WTC11 (cell line): Measurements from ENCODE around the gene NTN1. TPM values are rescaled to one million over a fixed set of nuclear protein-coding genes. Genes with fewer than 3 reads are reported as not detected.

ENCODE experiments used
- ATAC-seq: fragments of 200-7000 bp; cut with Tn5 transposase; 2 replicates; pipeline ENCODE4 v1.10.0; 2021; ENCODE audit warnings: mild to moderate bottlenecking, moderate library complexity
- CTCF ChIA-PET: fragments of 300-600 bp; sonication (Branson Sonifier 250); formaldehyde crosslinking; loops from one replicate; lab custom pipeline; 2021; ENCODE audit warnings: antibody characterized with exemption; lab: Charles Lee
- POLR2A ChIA-PET: fragments of 350-600 bp; sonication (Branson Sonifier 250); formaldehyde crosslinking; loops from one replicate; lab custom pipeline; 2021; ENCODE audit warnings: antibody characterized with exemption; lab: Charles Lee
- DNase-seq: peaks from one replicate; pipeline ENCODE4 v3.0.0; 2021; ENCODE audit warnings: low spot score
- H3K27ac Mint-ChIP-seq: 2 replicates; pipeline ENCODE4 v1.8.0; 2021; ENCODE audit warnings: mixed read lengths
- H3K27me3 Mint-ChIP-seq: 2 replicates; pipeline ENCODE4 v1.8.0; 2021; ENCODE audit warnings: low read depth, mild to moderate bottlenecking, moderate library complexity, mixed read lengths
- H3K36me3 Mint-ChIP-seq: 2 replicates; pipeline ENCODE4 v1.8.0; 2021; ENCODE audit warnings: mixed read lengths
- H3K4me1 Mint-ChIP-seq: 2 replicates; pipeline ENCODE4 v1.8.0; 2022; ENCODE audit warnings: mixed read lengths
- H3K4me3 Mint-ChIP-seq: 2 replicates; pipeline ENCODE4 v1.8.0; 2021; ENCODE audit warnings: mild to moderate bottlenecking, moderate library complexity, mixed read lengths
- H3K9me3 Mint-ChIP-seq: 2 replicates; pipeline ENCODE4 v1.8.0; 2021; ENCODE audit warnings: mixed read lengths
- FOXK1 ChIP-seq: sonication (generic); formaldehyde crosslinking; IDR thresholded peaks from 2 replicates; pipeline ENCODE4 v1.8.0; 2022; ENCODE audit warnings: mild to moderate bottlenecking, moderate library complexity, missing genetic modification reagents
- IRF2 ChIP-seq: sonication (generic); formaldehyde crosslinking; IDR thresholded peaks from 2 replicates; pipeline ENCODE4 v1.8.0; 2022; ENCODE audit warnings: low read depth, missing genetic modification reagents, borderline replicate concordance
- OVOL2 ChIP-seq: fragments of 250-450 bp; sonication (Bioruptor Pico); IDR thresholded peaks from 2 replicates; pipeline ENCODE4 v1.9.0; 2021; ENCODE audit warnings: mild to moderate bottlenecking, borderline replicate concordance
- STAT6 ChIP-seq: sonication (generic); formaldehyde crosslinking; conservative IDR thresholded peaks from 2 replicates; pipeline ENCODE4 v1.8.1; 2023; ENCODE audit warnings: mild to moderate bottlenecking, low read depth, missing genetic modification reagents, moderate library complexity
- TEAD4 ChIP-seq: sonication (generic); formaldehyde crosslinking; IDR thresholded peaks from 2 replicates; pipeline ENCODE4 v1.8.0; 2022; ENCODE audit warnings: mild to moderate bottlenecking, missing genetic modification reagents
- USF1 ChIP-seq: sonication (generic); formaldehyde crosslinking; IDR thresholded peaks from 2 replicates; pipeline ENCODE4 v1.8.0; 2022; ENCODE audit warnings: mild to moderate bottlenecking, missing genetic modification reagents
- ZSCAN18 ChIP-seq: fragments of 250-450 bp; sonication (Bioruptor Pico); IDR thresholded peaks from 2 replicates; pipeline ENCODE4 v2.1.2; 2022; ENCODE audit warnings: mild to moderate bottlenecking, moderate library complexity
- total RNA-seq: library from RNA; stranded (reverse); gene quantifications from 3 replicates; pipeline ENCODE4 v1.2.3, GENCODE V29; 2021
- TF ChIP-seq, protein P1 (sequence below): sonication (generic); formaldehyde crosslinking; IDR thresholded peaks from 2 replicates; pipeline ENCODE4 v1.8.1; 2023; ENCODE audit warnings: mild to moderate bottlenecking, missing genetic modification reagents, moderate library complexity
- TF ChIP-seq, protein P2 (sequence below): fragments of 250-450 bp; sonication (Bioruptor Pico); IDR thresholded peaks from 2 replicates; pipeline ENCODE4 v1.9.0; 2021; ENCODE audit warnings: mild to moderate bottlenecking, borderline replicate concordance
- TF ChIP-seq, protein P3 (sequence below): fragments of 250-450 bp; sonication (Bioruptor Pico); conservative IDR thresholded peaks from 2 replicates; pipeline ENCODE4 v1.9.0; 2021; ENCODE audit warnings: mild to moderate bottlenecking
- TF ChIP-seq, protein P4 (sequence below): sonication (generic); formaldehyde crosslinking; IDR thresholded peaks from 2 replicates; pipeline ENCODE4 v1.8.1; 2022; ENCODE audit warnings: mild to moderate bottlenecking, missing genetic modification reagents, moderate library complexity, borderline replicate concordance

Gene NTN1
- total RNA-seq, 1 experiment from 2014 or later: 5.5 TPM

GRCh38 chr17:9055281-9055680, 34.0 kb downstream of the NTN1 start (continued):
- TF ChIP-seq, protein P1, sequence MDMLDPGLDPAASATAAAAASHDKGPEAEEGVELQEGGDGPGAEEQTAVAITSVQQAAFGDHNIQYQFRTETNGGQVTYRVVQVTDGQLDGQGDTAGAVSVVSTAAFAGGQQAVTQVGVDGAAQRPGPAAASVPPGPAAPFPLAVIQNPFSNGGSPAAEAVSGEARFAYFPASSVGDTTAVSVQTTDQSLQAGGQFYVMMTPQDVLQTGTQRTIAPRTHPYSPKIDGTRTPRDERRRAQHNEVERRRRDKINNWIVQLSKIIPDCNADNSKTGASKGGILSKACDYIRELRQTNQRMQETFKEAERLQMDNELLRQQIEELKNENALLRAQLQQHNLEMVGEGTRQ (CRISPR knock-in tag): no peak
- TF ChIP-seq, protein P2, sequence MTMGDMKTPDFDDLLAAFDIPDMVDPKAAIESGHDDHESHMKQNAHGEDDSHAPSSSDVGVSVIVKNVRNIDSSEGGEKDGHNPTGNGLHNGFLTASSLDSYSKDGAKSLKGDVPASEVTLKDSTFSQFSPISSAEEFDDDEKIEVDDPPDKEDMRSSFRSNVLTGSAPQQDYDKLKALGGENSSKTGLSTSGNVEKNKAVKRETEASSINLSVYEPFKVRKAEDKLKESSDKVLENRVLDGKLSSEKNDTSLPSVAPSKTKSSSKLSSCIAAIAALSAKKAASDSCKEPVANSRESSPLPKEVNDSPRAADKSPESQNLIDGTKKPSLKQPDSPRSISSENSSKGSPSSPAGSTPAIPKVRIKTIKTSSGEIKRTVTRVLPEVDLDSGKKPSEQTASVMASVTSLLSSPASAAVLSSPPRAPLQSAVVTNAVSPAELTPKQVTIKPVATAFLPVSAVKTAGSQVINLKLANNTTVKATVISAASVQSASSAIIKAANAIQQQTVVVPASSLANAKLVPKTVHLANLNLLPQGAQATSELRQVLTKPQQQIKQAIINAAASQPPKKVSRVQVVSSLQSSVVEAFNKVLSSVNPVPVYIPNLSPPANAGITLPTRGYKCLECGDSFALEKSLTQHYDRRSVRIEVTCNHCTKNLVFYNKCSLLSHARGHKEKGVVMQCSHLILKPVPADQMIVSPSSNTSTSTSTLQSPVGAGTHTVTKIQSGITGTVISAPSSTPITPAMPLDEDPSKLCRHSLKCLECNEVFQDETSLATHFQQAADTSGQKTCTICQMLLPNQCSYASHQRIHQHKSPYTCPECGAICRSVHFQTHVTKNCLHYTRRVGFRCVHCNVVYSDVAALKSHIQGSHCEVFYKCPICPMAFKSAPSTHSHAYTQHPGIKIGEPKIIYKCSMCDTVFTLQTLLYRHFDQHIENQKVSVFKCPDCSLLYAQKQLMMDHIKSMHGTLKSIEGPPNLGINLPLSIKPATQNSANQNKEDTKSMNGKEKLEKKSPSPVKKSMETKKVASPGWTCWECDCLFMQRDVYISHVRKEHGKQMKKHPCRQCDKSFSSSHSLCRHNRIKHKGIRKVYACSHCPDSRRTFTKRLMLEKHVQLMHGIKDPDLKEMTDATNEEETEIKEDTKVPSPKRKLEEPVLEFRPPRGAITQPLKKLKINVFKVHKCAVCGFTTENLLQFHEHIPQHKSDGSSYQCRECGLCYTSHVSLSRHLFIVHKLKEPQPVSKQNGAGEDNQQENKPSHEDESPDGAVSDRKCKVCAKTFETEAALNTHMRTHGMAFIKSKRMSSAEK (CRISPR knock-in tag): no peak

DNA sequence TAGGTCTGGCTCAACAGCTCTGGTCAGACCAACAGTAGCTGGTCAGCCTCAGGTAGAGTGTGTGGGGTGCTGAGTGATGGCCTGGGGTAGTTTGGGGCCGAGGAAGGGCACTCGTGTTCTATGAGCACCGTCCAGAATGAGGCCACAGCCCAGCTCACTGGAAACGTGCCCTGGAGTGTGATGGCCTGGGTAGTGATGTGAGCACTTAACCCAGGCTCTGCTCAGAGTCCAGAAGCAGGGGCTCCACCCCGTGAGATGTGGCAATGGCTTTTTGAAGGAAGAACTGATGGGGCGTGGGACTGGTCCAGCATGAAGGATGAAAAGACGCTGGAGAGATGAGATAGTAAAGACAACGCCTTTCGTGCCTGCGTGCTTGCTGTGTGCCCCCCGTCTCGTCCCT, 35.3 kb downstream of the NTN1 start:
- no peak overlapping the region for H3K27ac Mint-ChIP-seq
- H3K27me3 Mint-ChIP-seq: peaks cover 59% of the 10 kb centered on the region
- H3K9me3 Mint-ChIP-seq: 0 out of 2 replicates have a peak, but pooled peaks cover 4% of the 10 kb centered on the region
- H3K36me3 Mint-ChIP-seq: peaks cover 8% of the 10 kb centered on the region; the same call in 1 of the 2 replicates
- CTCF ChIA-PET: no interaction called here
- peaks cover 48% of the 10 kb centered on the region for H3K4me1 Mint-ChIP-seq
- TF ChIP-seq, protein P2 (CRISPR knock-in tag): no peak
- TF ChIP-seq USF1 (CRISPR knock-in tag) (no peak), IRF2 (no peak)
- TF ChIP-seq, protein P3, sequence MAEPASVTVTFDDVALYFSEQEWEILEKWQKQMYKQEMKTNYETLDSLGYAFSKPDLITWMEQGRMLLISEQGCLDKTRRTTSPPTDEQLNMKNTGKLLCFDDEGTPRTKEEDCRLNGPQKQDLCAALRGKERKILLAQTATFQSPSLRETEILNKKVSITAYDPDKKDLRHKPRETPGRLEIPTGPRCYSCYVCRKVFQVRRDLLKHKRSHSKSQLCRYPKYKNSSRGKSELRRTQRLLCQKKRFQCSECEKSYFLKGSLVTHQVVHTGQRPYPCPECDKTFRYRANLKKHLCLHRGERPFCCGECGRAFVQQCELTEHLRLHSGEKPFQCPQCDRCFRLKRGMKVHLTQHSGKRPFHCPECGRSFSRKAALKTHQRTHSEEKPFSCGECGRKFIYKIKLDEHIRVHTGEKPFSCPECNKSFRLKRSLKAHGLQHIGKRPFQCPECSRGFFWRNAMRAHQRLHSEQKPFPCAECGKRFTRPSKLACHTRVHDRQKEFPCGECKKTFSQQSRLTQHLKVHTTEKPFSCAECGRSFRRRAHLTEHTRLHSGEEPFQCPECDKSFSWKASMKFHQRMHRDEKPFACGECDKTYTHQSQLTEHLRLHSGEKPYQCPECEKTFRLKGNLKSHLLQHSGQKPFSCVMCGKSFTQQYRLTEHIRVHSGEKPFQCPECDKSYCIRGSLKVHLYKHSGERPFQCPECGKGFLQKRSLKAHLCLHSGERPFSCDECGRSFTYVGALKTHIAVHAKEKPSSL (CRISPR knock-in tag): no peak
- DNase-seq: no peak
- no peak overlapping the region for H3K4me3 Mint-ChIP-seq
- POLR2A ChIA-PET: no interaction called here
- ATAC-seq: no peak

DNA sequence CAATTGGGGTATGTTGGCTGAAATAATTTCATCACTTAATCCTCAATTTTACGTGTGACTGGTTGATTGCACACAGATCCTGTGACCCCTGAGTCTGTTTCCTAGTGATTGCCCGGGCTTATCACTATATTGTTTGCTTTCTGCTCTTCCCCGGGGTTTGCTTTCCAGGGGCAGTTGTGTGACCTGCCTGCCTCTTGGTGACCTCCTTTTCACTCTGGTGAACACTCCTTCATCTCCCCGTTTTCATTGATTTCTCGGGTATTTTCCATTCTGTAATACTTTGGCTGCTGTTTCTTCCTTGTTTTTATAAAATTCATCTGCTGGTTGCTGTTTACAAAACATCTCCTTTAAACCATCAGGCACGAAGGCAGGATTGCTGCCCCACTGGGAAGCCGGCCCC, 36.0 kb downstream of the NTN1 start:
- Mint-ChIP-seq H3K4me1 (peaks cover 50% of the 10 kb centered on the region), H3K27ac (no peak overlapping the region), H3K9me3 (0 out of 2 replicates have a peak, but pooled peaks cover 4% of the 10 kb centered on the region), H3K36me3 (peaks cover 8% of the 10 kb centered on the region; the same call in 1 of the 2 replicates), H3K4me3 (no peak overlapping the region), H3K27me3 (peaks cover 55% of the 10 kb centered on the region)
- ChIA-PET POLR2A (no interaction called here), CTCF (no interaction called here)
- ATAC-seq: no peak
- no peak for DNase-seq
- TF ChIP-seq STAT6 (CRISPR knock-in tag): no peak
- no peak for TF ChIP-seq OVOL2
- TF ChIP-seq, protein P4, sequence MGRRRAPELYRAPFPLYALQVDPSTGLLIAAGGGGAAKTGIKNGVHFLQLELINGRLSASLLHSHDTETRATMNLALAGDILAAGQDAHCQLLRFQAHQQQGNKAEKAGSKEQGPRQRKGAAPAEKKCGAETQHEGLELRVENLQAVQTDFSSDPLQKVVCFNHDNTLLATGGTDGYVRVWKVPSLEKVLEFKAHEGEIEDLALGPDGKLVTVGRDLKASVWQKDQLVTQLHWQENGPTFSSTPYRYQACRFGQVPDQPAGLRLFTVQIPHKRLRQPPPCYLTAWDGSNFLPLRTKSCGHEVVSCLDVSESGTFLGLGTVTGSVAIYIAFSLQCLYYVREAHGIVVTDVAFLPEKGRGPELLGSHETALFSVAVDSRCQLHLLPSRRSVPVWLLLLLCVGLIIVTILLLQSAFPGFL (CRISPR knock-in tag): no peak
- TF ChIP-seq, protein P1 (CRISPR knock-in tag): no peak
- TF ChIP-seq FOXK1 (CRISPR knock-in tag): no peak
- no peak for TF ChIP-seq TEAD4 (CRISPR knock-in tag)
- TF ChIP-seq ZSCAN18: no peak
